HepG2 (cell line): ENCODE data around the gene DPCD. TPM values are rescaled to one million over a fixed set of nuclear protein-coding genes. Genes with fewer than 3 reads are reported as not detected.
A peak's percentile ranks its signal among the peaks of the same experiment; 100 is the strongest.

Source experiments
- ATAC-seq: fragments of 200-7000 bp; cut with Tn5 transposase; 3 replicates; pipeline ENCODE4 v1.9.1; 2020; ENCODE audit warnings: mild to moderate bottlenecking, moderate library complexity
- BruUV-seq: library from RNA; stranded (reverse); fragments of 400-500 nt; replicated peaks from 2 replicates; lab custom pipeline; 2021; lab: Mats Ljungman, UMichigan
- CTCF ChIA-PET: fragments of 300-600 bp; formaldehyde crosslinking; extraction: SDS; loops from one replicate; lab custom pipeline; 2021; ENCODE audit warnings: low total read pairs, inconsistent platforms, low intra/inter-chr PET ratio; lab: Yijun Ruan, JAX
- POLR2A ChIA-PET: fragments of 350-600 bp; sonication (Branson Sonifier 250); formaldehyde crosslinking; loops from one replicate; lab custom pipeline; 2020; ENCODE audit warnings: antibody characterized with exemption, inconsistent platforms; lab: Yijun Ruan, JAX
- DNase-seq: peaks from one replicate; pipeline ENCODE4 v3.0.0-alpha.2; 2015; ENCODE audit warnings: low spot score
- FAIRE-seq: peaks from 3 replicates; lab custom pipeline; 2011; peaks lifted over from hg19 to GRCh38; lab: Jason Lieb, UNC
- H2AFZ ChIP-seq: one replicate; pipeline ENCODE4 v1.6.1; 2011; ENCODE audit warnings: low read length, inconsistent platforms
- H3K27ac ChIP-seq: fragments of 300-600 bp; 3 replicates; pipeline ENCODE4 v1.8.0; 2011; ENCODE audit warnings: mixed run types, mild to moderate bottlenecking, mixed read lengths, low read length, inconsistent platforms; ENCODE audit not compliant: insufficient read depth; ENCODE audit errors: extremely low read length
- H3K27me3 ChIP-seq, 2 experiments: fragments of 200-600 bp in 1 of 2; 2 replicates in 1 of 2; 3 replicates in 1 of 2; pipeline versions ENCODE4 v1.6.0 to v1.8.0; 2011; ENCODE audit warnings: low read length in 2 of 2, mild to moderate bottlenecking in 2 of 2, moderate library complexity in 2 of 2, inconsistent platforms in 1 of 2; ENCODE audit not compliant: insufficient read depth in 2 of 2, control insufficient read depth in 1 of 2
- H3K36me3 ChIP-seq, 2 experiments: fragments of 200-600 bp in 1 of 2; replicated peaks in 1 of 2; 2 replicates in 1 of 2; 3 replicates in 1 of 2; pipeline versions ENCODE4 v1.5.1 to v1.8.0; 2011; ENCODE audit warnings: low read length in 2 of 2, inconsistent platforms in 1 of 2; ENCODE audit not compliant: insufficient read depth in 2 of 2, control insufficient read depth in 1 of 2
- H3K4me1 ChIP-seq: 2 replicates; pipeline ENCODE4 v1.5.1; 2012; ENCODE audit warnings: low read length, inconsistent platforms; ENCODE audit not compliant: insufficient read depth
- H3K4me2 ChIP-seq: 2 replicates; pipeline ENCODE4 v1.6.0; 2011; ENCODE audit warnings: low read depth, low read length, inconsistent platforms
- H3K4me3 ChIP-seq, 3 experiments: fragments of 200-600 bp in 1 of 3; sonication (generic), shearing (Covaris generic) in 1 of 3; replicated peaks in 1 of 3; 2 replicates each; pipeline ENCODE4 v1.5.1; 2011 to 2016; ENCODE audit warnings: low read length in 3 of 3, inconsistent platforms in 2 of 3, low read depth in 2 of 3, mild to moderate bottlenecking in 2 of 3, control low read depth in 1 of 3, mixed read lengths in 1 of 3; ENCODE audit not compliant: insufficient read depth in 1 of 3
- H3K79me2 ChIP-seq: one replicate; pipeline ENCODE4 v1.6.1; 2011; ENCODE audit warnings: low read length, inconsistent platforms; ENCODE audit not compliant: insufficient read depth
- H3K9ac ChIP-seq: 2 replicates; pipeline ENCODE4 v1.6.0; 2011; ENCODE audit warnings: mild to moderate bottlenecking, low read depth, low read length, inconsistent platforms; ENCODE audit not compliant: insufficient read depth
- H3K9me3 ChIP-seq: 2 replicates; pipeline ENCODE4 v1.5.1; 2012; ENCODE audit warnings: mild to moderate bottlenecking, low read length
- H4K20me1 ChIP-seq: 2 replicates; pipeline ENCODE4 v1.6.0; 2011; ENCODE audit warnings: inconsistent platforms, mild to moderate bottlenecking, low read length, moderate library complexity; ENCODE audit not compliant: insufficient read depth
- MAFF ChIP-seq: IDR thresholded peaks from 2 replicates; pipeline ENCODE4 v1.6.1; 2011; ENCODE audit warnings: low read depth, low read length, improper control_type of control experiment
- MAFK ChIP-seq, 2 experiments: IDR thresholded peaks in 1 of 2; conservative IDR thresholded peaks in 1 of 2; 2 replicates each; pipeline ENCODE4 v1.6.1; 2011; ENCODE audit warnings: improper control_type of control experiment in 2 of 2, low read length in 2 of 2
- PRPF4 ChIP-seq: fragments of 200-400 bp; formaldehyde crosslinking; IDR thresholded peaks from 2 replicates; pipeline ENCODE4 v1.6.1; 2016; ENCODE audit warnings: low read length, low read depth; ENCODE audit not compliant: poor library complexity, severe bottlenecking
- TARDBP ChIP-seq: sonication (generic); formaldehyde crosslinking; IDR thresholded peaks from 2 replicates; pipeline ENCODE4 v1.8.0; 2022; ENCODE audit warnings: mild to moderate bottlenecking, missing genetic modification reagents
- TEF ChIP-seq: sonication (generic); formaldehyde crosslinking; IDR thresholded peaks from 2 replicates; pipeline ENCODE4 v1.5.0; 2020; ENCODE audit warnings: missing genetic modification reagents
- ZNF136 ChIP-seq: sonication (generic); formaldehyde crosslinking; IDR thresholded peaks from 2 replicates; pipeline ENCODE4 v1.8.1; 2022; ENCODE audit warnings: low read depth, mild to moderate bottlenecking, moderate library complexity, missing genetic modification reagents
- ZNF350 ChIP-seq: sonication (generic); formaldehyde crosslinking; IDR thresholded peaks from 2 replicates; pipeline ENCODE4 v1.4.0; 2020; ENCODE audit warnings: mild to moderate bottlenecking, low read depth, missing genetic modification reagents, borderline replicate concordance
- ZNF496 ChIP-seq: sonication (generic); formaldehyde crosslinking; IDR thresholded peaks from 2 replicates; pipeline ENCODE4 v1.8.1; 2023; ENCODE audit warnings: mild to moderate bottlenecking, moderate library complexity, missing genetic modification reagents; ENCODE audit not compliant: insufficient replicate concordance
- ZNF567 ChIP-seq: sonication (generic); formaldehyde crosslinking; IDR thresholded peaks from 2 replicates; pipeline ENCODE4 v1.8.1; 2023; ENCODE audit warnings: mild to moderate bottlenecking, missing genetic modification reagents, borderline replicate concordance
- ZNF747 ChIP-seq: sonication (generic); formaldehyde crosslinking; IDR thresholded peaks from 2 replicates; pipeline ENCODE4 v1.8.1; 2023; ENCODE audit warnings: missing genetic modification reagents, mild to moderate bottlenecking, borderline replicate concordance
- ZNF749 ChIP-seq: sonication (generic); formaldehyde crosslinking; IDR thresholded peaks from 2 replicates; pipeline ENCODE4 v1.8.0; 2022; ENCODE audit warnings: mild to moderate bottlenecking, missing genetic modification reagents, moderate library complexity, borderline replicate concordance
- WGBS: methylation state at CpG from one replicate; pipeline ENCODE4 v1.1.6; 2017; ENCODE audit warnings: low lambda C conversion rate; 5-methylcytosine and 5-hydroxymethylcytosine counted together
- in situ Hi-C: cut with HindIII; loops from 2 replicates; pipeline ENCODE4 v1.10.0; 2017; ENCODE audit warnings: low pct_unique_long_range_greater_than_20kb; ENCODE audit not compliant: extremely low pct_ligation_motif_present
- intact Hi-C: fragments of 100-400 bp; cut with micrococcal nuclease; formaldehyde crosslinking; loops from one replicate; pipeline ENCODE4 v1.10.0; 2022; ENCODE audit not compliant: unreplicated experiment
- polyA plus RNA-seq, 8 experiments: library from polyadenylated mRNA; depleted of rRNA in 3 of 8; stranded (reverse) in 7 of 8; unstranded in 1 of 8; fragments of >200 nt; fragmentation: Illumina TruSeq in 4 of 8; extraction: Trizol in 4 of 8; gene quantifications; 2 replicates each; pipeline versions ENCODE4 v1.2.1 to v1.2.3, GENCODE V29; 2011 to 2016; ENCODE audit warnings: low read depth in 4 of 8, missing spikeins in 1 of 8, mixed read lengths in 1 of 8; ENCODE audit not compliant: insufficient read depth in 1 of 8
- total RNA-seq, 5 experiments: library from RNA; depleted of rRNA; stranded (reverse); fragments of >200 nt; fragmentation: Illumina TruSeq; extraction: Trizol; gene quantifications; 2 replicates each; pipeline ENCODE4 v1.2.3, GENCODE V29; 2016; ENCODE audit warnings: low read depth in 1 of 5

DPCD gene
- total and polyA plus RNA-seq, 2 of the 13 experiments (the other 11 are each of a cell fraction or from before 2014, with no cell fraction given) = 25.2 to 27.0 TPM

DNA sequence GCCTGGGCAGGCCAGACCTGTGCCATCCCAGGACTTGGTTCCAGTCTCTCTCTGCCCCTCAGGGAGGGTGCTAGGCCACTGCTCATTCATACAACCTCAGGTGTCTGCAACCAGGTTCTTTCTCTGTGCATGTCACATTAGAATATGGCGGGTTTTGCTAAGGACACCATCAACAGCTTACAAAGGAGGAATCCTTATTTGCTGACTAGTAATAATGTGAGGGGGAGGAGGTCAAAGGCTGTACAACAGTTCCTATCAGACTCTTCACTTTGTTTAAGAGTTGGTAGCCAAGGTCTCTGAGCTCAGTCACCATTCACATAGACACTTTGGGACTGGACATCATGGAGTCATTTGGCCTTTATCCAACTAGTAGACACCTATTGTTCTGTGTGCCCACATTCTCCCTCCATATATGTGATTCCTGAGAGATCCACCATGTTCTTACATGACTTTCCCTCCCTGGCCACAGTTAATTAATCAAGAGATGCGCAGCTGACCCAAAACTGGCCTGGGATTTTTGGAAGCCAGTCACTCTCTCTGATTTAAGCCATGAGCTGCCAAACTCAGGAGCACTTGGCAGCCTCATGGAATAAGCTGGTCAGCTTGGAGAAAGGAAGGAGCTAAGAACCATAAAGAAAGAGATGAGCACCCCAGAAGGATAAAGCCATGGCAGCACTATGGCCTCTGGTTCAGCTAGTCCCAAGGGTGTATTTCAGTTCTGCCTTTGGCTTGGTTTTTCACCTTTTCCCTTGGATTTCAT, 51.2 kb downstream of the DPCD start:
- Histone ChIP-seq H3K36me3 (peaks cover 5 to 21% of the 10 kb centered on the region in 2 experiments), H3K4me3 (no peak overlapping the region), H3K27ac (no peak overlapping the region), H3K4me2 (no peak overlapping the region), H4K20me1 (no peaks in the 10 kb centered on the region), H3K4me1 (no peaks in the 10 kb centered on the region), H3K9me3 (no peaks in the 10 kb centered on the region), H3K9ac (no peak overlapping the region), H3K27me3 (no peaks in the 10 kb centered on the region), H2AFZ (no peak overlapping the region), H3K79me2 (no peaks in the 10 kb centered on the region)
- no peak for DNase-seq
- intact Hi-C loops (no loop called here), in situ Hi-C loops (no loop called here)
- no peak for FAIRE-seq
- no peak for TF ChIP-seq ZNF747 (CRISPR knock-in tag)
- no peak for TF ChIP-seq ZNF749 (CRISPR knock-in tag)
- no peak for TF ChIP-seq PRPF4
- no peak for TF ChIP-seq ZNF567 (CRISPR knock-in tag)
- TF ChIP-seq ZNF136 (CRISPR knock-in tag) = no peak
- TF ChIP-seq ZNF496 (CRISPR knock-in tag) = no peak
- TF ChIP-seq TEF (CRISPR knock-in tag) = no peak
- no peak for TF ChIP-seq TARDBP (CRISPR knock-in tag)
- no peak for TF ChIP-seq ZNF350 (CRISPR knock-in tag)
- TF ChIP-seq MAFK (conservative IDR thresholded peaks at IDR 0.05 in 1 of 2, IDR thresholded peaks at IDR 0.05 in 1 of 2; ENCODE audit: low read length in 2 of 2) = peak; percentile 63 to 74
- TF ChIP-seq MAFF = peak; percentile 48; the same call in 1 of the 2 replicates
- no peak for ATAC-seq
- ChIA-PET CTCF (no interaction called here), POLR2A (no interaction called here)
- BruUV-seq = no TSS peak
- WGBS = 93% methylated on average over 2 of the region's 2 CpGs
